Left lobe of liver (tissue), 2 donors: ENCODE measurements around the gene AQP1. TPM values are rescaled to one million over a fixed set of nuclear protein-coding genes. Genes with fewer than 3 reads are reported as not detected.

Source experiments
- ATAC-seq: fragments of 200-7000 bp; cut with Tn5 transposase; one replicate; pipeline ENCODE4 v1.9.1; 2020; ENCODE audit warnings: mild to moderate bottlenecking, moderate library complexity
- DNase-seq: peaks from one replicate; pipeline ENCODE4 v3.0.0-alpha.2; 2020; ENCODE audit warnings: low spot score
- total RNA-seq: library from RNA; stranded (reverse); gene quantifications from one replicate; pipeline ENCODE4 v1.2.1, GENCODE V29; 2021
- donor health status: DM: no; HTN: no; CAD: no; lungs with moderate emphysema.
- donor health status: DM: no; HTN: yes; CAD: no.

Gene AQP1
- total RNA-seq, 1 donor from 2014 or later = 16.6 TPM

DNA sequence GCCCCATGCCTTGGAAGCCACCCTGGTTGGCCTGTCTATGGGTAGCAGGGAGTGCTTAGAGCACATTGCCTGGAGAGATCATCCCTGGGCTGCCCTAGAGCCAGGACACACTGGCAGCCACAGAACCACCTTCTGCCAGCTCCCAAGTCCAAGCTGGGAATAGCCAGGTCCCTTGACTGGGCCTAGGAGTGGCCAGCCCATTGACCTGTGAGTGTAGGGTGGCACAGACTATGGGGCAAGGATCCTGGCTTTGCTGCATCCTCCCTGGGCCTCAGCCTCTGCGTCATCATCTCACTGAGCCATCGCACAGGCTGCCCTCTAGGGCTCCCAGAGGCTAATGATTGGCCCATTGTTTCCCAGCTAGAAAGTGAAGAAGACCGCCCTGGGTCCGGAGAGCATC is 7.0 kb downstream of the AQP1 start:
- ATAC-seq (no peak), DNase-seq (no peak)

DNA sequence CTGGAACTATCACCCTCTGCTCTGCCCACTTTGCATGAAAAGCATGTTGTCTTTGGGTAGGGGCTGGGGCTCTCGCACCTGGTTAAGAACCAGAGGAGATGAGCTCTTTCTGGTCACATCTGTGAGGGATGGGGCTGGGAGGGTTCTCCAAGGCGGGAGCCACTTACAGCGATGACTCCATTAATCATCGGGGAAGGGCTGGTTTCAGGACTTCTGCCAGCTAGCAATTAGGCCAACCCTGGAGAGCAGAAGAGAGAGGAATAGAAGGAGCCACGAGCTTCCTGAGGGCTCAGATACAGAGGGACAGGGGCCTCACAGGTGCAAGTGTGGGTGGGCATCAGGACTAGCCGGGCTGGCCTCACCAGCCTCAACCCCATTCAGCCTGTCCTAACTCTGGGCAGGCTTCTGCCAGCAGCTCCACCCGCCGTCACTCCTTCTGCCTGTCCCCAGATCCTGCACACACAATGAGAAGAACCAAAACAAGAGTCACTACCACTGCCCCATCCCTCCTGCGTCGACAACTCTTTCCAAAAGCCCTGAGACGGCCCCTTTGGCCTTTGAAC is 8.4 kb downstream of the AQP1 start:
- DNase-seq (no peak), ATAC-seq (no peak)

DNA sequence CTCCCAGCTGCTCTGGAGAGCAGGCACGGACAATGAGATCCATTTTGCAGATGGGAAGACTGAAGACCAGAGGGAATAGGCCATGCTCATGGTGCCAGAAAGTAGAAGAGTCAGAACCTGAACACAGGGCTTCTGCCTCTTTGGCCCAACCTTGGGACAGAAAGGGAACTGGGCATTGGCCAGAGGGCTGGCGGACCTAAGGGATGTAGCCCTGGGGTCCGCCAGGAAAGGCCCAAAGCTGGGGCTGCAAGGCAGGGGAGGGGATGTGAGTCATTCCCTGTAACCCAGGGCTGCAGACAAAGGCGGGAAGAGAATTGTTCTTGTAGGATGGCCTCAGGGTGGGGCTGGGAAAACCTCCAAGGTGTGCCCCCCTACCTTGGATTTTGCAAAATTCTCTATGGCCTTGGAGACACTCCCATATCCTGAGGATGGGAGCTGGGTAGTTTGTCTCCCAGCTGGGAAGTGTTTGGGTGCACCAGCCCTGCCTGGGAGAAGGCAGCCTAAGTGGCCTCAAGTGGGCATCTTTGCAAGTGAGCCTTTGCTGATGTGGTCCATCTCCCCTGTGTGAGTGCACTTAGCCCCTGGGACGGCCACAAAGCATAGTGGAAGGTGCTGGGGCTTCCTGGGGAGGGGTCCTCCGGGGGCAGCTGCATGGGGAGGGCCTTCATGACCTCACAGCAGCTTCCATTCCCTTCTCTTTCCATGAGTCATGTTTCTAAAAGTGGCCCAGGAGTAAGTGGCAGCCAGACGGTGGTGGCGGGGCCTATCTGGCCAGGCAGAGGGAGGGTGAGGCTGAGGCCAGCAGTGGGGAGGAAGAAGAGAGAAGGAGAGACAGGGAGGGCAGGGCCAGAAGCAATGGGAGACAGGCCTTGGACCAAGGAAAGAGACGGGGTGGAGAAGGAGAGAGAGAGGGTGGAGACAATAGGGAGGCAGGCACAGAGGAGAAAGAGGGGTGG is 9.2 kb downstream of the AQP1 start:
- ATAC-seq = no peak
- peak; percentile 29 for DNase-seq

DNA sequence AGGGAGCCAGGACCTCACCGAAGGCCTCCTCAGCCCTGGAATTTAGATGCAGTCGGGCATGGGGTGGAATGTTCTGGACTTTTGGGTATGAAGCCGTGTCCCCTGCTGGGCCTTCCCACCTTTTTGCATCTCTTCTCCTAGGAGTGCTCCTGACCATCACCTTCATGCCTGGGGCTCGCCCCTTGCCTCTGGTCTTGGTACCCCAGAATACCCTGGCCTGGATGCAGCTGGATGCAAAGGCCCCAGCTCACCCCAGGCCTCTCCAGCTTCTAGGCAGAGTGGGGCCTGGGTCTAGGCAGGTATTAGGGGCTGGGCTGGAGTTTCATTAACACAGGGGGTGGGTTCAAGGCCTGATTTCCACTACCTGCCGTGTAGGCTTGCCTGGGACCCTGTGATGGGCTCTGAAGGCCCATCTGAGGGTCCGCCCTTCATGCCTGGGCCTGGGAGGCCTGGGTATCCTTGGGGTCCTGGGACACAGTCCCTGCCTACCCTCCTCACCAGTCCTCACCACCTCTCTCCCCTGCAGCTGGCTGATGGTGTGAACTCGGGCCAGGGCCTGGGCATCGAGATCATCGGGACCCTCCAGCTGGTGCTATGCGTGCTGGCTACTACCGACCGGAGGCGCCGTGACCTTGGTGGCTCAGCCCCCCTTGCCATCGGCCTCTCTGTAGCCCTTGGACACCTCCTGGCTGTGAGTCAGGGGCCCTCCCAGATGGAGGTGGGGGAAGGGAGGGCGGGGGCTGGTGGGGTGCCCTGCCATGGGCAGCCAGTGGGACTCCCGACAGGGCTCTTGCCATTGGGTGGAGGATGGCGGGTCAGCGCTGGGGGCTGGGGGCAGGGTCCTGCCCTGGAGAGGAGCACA is 10.1 kb downstream of the AQP1 start:
- DNase-seq (peak; percentile 40), ATAC-seq (no peak)

DNA sequence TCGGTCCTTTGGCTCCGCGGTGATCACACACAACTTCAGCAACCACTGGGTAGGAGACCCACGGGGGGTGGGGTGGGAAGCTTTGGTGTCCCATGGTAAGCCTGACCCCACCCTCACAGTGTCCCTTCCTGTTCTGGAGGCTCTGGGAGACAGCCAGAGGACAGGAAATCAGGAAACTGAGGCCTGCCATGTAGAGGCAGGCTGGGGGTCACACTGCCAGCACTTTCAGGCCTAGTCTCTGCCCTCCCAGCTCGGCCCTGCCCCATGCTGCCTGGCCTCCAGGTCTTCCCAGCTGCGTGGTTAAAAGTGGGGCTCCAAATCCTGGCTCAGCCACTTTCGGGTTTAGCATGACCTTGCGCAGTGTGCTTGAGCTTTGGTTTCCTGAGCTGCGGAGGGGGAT is 10.9 kb downstream of the AQP1 start:
- DNase-seq (peak; percentile 33), ATAC-seq (no peak)

DNA sequence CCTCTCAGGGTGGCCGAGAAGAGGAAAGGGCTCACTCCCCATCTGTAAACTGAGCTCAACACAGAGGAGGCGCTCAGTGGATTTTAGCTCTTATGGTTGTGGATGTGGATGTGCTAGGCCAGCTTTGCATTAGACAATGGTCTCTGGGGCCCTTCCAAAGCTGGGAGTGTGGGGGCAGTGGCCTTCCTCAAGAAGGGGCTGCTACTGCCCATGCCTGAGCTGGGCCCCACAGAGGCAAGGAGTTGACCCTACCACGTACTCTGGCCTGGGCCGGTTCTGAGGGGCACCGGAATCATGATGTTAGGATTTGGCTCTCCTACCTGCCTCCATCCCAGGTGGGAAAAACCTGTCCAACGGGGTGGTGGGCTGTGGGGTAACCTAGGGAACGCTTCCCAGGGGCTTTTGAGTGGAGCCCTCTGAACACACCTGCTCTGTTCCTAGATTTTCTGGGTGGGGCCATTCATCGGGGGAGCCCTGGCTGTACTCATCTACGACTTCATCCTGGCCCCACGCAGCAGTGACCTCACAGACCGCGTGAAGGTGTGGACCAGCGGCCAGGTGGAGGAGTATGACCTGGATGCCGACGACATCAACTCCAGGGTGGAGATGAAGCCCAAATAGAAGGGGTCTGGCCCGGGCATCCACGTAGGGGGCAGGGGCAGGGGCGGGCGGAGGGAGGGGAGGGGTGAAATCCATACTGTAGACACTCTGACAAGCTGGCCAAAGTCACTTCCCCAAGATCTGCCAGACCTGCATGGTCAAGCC is 11.5 kb downstream of the AQP1 start:
- DNase-seq (peak; percentile 40), ATAC-seq (no peak)

DNA sequence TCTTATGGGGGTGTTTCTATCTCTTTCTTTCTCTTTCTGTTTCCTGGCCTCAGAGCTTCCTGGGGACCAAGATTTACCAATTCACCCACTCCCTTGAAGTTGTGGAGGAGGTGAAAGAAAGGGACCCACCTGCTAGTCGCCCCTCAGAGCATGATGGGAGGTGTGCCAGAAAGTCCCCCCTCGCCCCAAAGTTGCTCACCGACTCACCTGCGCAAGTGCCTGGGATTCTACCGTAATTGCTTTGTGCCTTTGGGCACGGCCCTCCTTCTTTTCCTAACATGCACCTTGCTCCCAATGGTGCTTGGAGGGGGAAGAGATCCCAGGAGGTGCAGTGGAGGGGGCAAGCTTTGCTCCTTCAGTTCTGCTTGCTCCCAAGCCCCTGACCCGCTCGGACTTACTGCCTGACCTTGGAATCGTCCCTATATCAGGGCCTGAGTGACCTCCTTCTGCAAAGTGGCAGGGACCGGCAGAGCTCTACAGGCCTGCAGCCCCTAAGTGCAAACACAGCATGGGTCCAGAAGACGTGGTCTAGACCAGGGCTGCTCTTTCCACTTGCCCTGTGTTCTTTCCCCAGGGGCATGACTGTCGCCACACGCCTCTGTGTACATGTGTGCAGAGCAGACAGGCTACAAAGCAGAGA is 12.2 kb downstream of the AQP1 start:
- ATAC-seq = no peak
- peak; percentile 31 for DNase-seq

DNA sequence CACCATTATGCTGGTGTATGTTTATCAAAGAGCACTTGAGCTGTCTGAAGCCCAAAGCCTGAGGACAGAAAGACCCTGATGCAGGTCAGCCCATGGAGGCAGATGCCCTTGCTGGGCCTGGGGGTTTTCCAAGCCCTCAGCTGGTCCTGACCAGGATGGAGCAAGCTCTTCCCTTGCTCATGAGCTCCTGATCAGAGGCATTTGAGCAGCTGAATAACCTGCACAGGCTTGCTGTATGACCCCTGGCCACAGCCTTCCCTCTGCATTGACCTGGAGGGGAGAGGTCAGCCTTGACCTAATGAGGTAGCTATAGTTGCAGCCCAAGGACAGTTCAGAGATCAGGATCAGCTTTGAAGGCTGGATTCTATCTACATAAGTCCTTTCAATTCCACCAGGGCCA is 13.0 kb downstream of the AQP1 start:
- ATAC-seq = no peak
- peak; percentile 19 for DNase-seq

DNA sequence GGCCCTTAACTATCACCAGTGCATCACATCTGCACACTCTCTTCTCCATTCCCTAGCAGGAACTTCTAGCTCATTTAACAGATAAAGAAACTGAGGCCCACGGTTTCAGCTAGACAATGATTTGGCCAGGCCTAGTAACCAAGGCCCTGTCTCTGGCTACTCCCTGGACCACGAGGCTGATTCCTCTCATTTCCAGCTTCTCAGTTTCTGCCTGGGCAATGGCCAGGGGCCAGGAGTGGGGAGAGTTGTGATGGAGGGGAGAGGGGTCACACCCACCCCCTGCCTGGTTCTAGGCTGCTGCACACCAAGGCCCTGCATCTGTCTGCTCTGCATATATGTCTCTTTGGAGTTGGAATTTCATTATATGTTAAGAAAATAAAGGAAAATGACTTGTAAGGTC is 13.5 kb downstream of the AQP1 start:
- peak; percentile 29 for DNase-seq
- no peak for ATAC-seq

DNA sequence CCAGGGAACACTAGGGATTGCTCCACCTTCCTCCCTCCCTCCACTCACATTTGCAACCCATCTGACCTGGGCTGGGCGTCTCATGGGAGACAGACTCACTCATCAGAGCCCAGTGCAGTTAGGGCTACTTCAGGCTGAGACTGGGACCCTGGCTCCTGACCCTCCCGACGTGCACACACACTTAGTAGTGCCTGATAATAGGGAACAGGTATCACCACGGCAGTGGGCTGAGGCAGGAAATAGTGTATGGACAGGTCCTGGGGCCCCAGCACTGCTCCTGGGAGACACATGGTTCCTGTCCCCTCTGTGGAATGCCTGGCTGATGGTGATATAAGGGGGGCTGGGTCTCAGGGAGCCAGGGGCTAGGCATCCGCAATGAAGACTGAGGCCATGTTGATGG is 14.3 kb downstream of the AQP1 start:
- DNase-seq (peak; percentile 33), ATAC-seq (peak; percentile 19)

DNA sequence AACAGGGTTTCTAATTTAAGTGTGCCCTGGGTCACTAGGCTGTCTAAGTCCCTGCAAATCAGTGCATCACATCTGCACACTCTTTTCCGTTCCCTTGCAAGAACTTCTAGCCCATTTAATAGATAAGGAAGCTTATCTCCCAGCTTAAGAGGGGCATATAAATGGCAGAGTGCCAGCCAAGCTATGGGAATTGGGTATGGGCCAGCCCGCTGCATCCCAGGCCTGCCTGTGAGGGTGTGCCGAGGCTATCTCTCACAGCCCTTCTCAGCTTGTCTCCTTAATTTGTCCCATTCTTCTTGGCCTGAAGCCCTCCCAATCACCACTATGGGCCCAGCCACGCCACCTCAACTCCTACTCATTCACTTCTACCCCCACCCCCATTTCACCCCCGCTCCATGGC is 14.7 kb downstream of the AQP1 start:
- DNase-seq (peak; percentile 41), ATAC-seq (no peak)

DNA sequence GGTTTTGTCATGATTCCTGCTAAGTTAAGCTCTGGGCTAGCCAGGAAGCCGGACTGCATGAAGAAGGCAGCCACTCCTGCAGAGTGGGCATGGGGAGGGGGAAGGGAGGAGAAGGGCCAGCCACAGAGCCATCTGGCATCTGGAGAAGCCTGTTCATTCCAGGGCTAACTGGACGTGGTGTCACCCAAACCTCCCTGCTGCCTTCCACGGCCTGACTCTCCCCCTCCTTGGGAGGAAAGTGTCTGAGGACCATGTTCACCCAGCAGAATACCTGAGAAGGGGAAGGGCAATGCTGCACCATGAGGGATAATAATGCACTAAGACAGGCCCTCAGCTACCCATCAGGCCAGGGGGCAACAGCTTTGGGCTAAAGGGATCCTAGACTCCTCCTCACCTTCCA is 15.4 kb downstream of the AQP1 start:
- no peak for ATAC-seq

DNA sequence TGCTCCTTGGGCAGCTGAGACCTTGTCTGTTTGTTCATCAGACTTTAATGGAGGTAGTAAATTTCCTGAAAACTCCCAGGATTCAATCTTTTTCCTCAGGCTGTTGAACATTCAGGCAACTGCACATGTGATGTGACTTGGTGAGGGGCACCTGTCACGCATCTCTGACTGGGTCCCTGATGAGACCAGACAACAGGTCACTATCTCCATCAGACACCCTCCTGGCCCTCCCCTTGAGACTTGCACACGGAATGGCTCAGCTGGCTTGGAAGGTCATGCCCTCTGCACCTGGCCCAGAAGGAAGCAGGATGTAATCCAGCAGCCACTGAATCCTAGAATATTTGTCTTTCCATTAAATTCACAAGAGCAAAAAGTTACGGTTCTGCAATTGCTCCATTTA is 15.9 kb downstream of the AQP1 start:
- no peak for ATAC-seq
- DNase-seq = no peak

More for the DNA sequence above, 15.4 kb downstream of the AQP1 start:
- no peak for DNase-seq

DNA sequence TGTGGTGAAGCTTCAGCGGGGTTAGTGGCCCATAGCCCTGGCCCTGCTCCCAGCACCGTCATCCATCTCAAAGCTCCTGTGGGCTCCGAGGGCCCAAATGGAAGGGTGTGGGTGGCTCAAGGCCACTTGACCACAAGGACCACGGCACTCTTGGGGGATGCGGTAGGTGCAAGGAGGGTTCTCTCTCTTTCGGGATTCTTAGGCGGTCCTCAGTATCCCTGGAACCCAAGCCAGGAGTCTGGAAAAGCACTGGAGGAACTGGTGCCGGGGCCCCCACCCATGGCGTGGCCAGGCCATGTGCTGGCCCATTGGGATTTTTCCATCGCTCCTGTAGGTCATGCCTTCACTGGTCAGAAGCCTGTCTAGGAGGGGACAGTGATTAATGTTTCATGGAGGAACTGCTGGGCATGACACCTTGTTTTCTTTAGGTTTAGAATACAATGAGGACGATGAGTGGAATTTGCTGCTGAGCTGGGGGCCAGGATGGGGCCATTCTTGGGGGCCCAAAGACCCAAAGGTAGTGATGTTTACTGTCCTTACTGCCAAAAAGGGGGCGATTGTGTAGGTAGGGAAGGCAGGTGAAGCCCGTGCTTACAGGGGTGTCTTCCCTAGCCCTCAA is 16.7 kb downstream of the AQP1 start:
- DNase-seq (peak; percentile 18), ATAC-seq (no peak)

DNA sequence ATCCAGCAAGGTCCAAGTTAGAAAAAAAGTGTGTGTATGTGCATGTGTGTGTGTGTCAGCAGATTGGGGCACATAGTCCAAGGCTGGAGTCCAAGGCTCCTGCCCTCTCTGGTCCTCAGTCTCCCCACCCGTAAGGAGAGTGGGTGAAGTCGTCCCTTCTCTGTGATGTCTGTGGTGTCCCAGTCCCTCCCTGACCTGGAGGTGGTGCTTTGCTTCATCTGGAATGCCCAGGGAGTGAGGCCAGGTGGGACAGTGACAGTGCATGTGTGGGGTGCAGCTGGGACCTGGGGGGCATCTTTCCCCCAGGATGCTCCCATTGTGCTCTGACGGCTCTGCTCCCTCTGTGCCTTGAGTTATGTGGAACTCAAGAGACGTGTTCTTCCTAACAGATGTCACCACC is 18.0 kb downstream of the AQP1 start:
- ATAC-seq (no peak), DNase-seq (no peak)

DNA sequence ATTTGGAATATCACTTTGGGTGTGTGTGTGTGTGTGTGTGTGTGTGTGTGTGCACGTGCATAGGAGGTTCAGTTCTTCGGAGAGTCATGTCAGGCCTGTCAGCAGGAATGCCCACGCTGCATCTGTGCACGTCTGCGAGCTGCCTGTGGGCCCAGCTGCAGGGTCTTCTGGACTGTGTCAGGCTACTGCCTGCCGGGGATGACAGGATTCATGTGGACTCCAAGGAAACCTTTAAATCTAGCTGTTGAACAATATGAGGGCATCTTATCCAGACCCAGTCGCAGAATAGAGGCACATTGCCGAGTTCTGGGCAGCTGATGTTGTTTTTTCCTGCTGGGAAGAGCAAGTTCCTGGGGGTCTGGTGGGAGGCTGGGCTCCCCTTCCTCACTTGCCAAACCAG is 19.0 kb downstream of the AQP1 start:
- DNase-seq = peak; percentile 37
- no peak for ATAC-seq

DNA sequence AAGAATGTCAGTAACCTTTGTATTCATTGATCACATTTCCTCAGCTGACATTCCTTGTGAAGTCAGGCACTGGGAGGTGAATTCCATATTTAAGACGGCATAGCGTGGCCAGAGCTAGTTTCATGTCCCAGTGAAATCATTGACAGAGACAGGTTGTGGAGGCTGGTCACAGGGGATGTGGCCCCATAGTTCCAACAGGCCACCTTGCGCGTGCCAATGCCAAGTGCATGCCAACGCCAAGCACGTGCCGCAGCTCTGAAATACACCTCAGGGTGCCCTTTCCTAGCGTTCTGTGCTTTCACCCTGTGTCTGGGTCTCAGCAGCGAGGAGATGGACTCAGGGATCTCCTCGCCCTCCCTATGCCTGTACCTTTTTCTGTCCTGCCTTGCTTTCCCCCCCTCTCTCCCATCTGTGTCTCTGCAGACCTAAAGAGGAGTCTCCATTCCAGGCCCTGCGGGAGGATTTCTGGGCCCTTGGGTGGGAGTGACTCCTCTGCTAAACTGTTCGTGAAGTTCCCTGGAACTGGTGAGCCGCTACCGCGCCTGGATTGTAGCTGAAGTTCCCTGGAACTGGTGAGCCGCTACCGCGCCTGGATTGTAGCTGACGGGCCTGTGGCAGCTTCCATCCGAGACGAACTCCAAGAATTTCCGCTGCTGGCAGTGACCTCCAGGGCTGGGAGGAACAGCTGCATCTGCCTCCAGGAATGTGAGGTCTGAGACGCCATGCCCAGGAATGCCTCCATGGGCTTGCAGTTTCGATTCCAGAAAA is 19.7 kb downstream of the AQP1 start:
- DNase-seq (peak; percentile 41), ATAC-seq (peak; percentile 25)

DNA sequence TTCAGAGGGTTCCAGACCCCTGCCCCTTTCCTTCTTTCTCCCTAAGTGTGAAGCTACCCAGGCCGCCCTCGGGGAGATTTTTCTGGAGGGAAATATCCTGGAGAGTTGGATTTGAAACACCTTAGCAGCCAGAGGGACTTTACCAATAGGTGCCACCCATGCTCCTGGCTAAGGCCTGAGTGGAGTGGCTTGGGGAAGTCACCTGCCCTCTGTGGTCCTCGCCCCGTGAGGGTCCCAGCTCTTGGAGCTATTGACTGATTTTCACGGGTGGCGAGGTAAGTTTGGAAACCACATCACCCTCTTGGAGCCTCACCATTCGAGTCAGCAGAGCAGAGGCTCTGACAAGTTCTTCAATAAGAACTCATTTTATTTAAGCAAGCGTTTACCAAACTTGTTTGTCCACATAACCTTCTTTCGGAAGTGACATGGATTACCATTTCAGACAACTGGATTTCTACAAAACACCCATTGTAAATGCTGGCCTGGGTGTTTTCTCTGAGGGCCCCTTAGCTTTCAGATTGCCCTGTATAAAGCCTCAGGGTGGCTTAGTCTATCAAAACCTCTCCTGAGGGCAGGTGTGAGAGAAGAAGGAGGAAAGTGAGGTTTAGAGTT is 20.4 kb downstream of the AQP1 start:
- ATAC-seq (no peak), DNase-seq (no peak)

DNA sequence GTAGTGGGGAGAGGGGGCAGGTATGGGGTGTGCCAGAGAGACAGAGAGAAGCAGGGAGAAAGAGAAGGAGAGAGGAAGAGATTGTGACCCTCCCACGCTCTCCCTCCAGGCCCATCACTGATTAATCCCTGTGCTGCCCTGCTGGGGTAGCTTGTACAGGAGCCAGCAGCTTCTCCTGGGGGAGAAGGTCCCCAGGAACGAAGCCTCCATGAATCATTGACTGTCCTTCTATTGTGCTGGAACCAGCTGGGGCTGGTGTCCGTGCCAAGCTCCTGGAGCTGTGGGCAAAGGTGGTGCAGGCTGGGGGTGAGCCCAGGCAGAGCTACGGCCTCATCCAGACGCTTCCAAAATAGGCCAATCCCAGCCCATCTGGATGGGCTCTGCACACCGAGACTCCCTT is 20.9 kb downstream of the AQP1 start:
- ATAC-seq (peak; percentile 28), DNase-seq (peak; percentile 44)
